Cardiac muscle cell (in vitro differentiated cells and primary cell): Measurements from ENCODE around the gene GNAL. TPM values are rescaled to one million over a fixed set of nuclear protein-coding genes. Genes with fewer than 3 reads are reported as not detected.

Source experiments
- DNase-seq, 2 donors: peaks; one replicate each; pipeline versions ENCODE4 v3.0.0 to v3.0.0-alpha.2; 2010 to 2017; ENCODE audit warnings: low read depth in 1 of 2, low spot score in 1 of 2
- H3K27ac ChIP-seq: fragments of 200-600 bp; sonication (generic); 2 replicates; pipeline ENCODE4 v1.5.1; 2016
- H3K27me3 ChIP-seq: fragments of 200-600 bp; sonication (generic); 2 replicates; pipeline ENCODE4 v1.6.0; 2016; ENCODE audit warnings: control low read depth
- H3K36me3 ChIP-seq: fragments of 200-600 bp; sonication (generic); 2 replicates; pipeline ENCODE4 v1.5.1; 2016; ENCODE audit warnings: control low read depth
- H3K4me1 ChIP-seq: fragments of 200-600 bp; sonication (generic); 2 replicates; pipeline ENCODE4 v1.8.1; 2017; ENCODE audit warnings: low read depth, mild to moderate bottlenecking, mixed run types
- H3K4me3 ChIP-seq: fragments of 200-600 bp; sonication (generic); 2 replicates; pipeline ENCODE4 v1.5.1; 2016; ENCODE audit warnings: mild to moderate bottlenecking
- H3K9me3 ChIP-seq: fragments of 200-600 bp; sonication (generic); 2 replicates; pipeline ENCODE4 v1.5.1; 2017; ENCODE audit warnings: low read depth, mild to moderate bottlenecking, control low read depth
- CTCF ChIP-seq: IDR thresholded peaks from 2 replicates; pipeline ENCODE4 v1.5.1; 2012; ENCODE audit warnings: low read depth, mild to moderate bottlenecking, low read length
- polyA plus RNA-seq: library from polyadenylated mRNA; unstranded; fragments of >200 nt; fragmentation: Nextera tagmentation; extraction: Ambion mirVana; gene quantifications from 2 replicates; pipeline ENCODE4 v1.2.1, GENCODE V29; 2016
- total RNA-seq: library from RNA; depleted of rRNA; stranded (reverse); fragments of >200 nt; gene quantifications from 2 replicates; pipeline ENCODE4 v1.2.3, GENCODE V29; 2016

The GNAL gene
- total and polyA plus RNA-seq, 2 experiments from 2014 or later = 10.4 to 10.6 TPM

GRCh38 chr18:11873670-11874340 lies 184.7 kb downstream of the GNAL start:
- no peaks in the 10 kb centered on the region for H3K9me3 ChIP-seq
- no peak for DNase-seq
- no peaks in the 10 kb centered on the region for H3K4me1 ChIP-seq
- H3K4me3 ChIP-seq = no peak overlapping the region
- TF ChIP-seq CTCF = no peak
- H3K27me3 ChIP-seq = no peaks in the 10 kb centered on the region
- no peak overlapping the region for H3K27ac ChIP-seq
- H3K36me3 ChIP-seq = no peaks in the 10 kb centered on the region

- no peaks in the 10 kb centered on the region for H3K9me3 ChIP-seq
- DNase-seq = no peak
- no peak for TF ChIP-seq CTCF
Measured at GRCh38 chr18:11874676-11875075, 185.6 kb downstream of the GNAL start.

GRCh38 chr18:11877497-11878135 lies 188.6 kb downstream of the GNAL start:
- TF ChIP-seq CTCF = no peak
- no peak overlapping the region for H3K27ac ChIP-seq
- no peaks in the 10 kb centered on the region for H3K4me1 ChIP-seq
- H3K9me3 ChIP-seq = no peaks in the 10 kb centered on the region
- H3K4me3 ChIP-seq = no peak overlapping the region
- no peak for DNase-seq
- H3K27me3 ChIP-seq = no peaks in the 10 kb centered on the region
- no peaks in the 10 kb centered on the region for H3K36me3 ChIP-seq

More at GRCh38 chr18:11874676-11875075, 185.6 kb downstream of the GNAL start:
- Histone ChIP-seq H3K4me3 (no peak overlapping the region), H3K27me3 (no peaks in the 10 kb centered on the region), H3K4me1 (no peaks in the 10 kb centered on the region), H3K27ac (no peak overlapping the region), H3K36me3 (no peaks in the 10 kb centered on the region)

- Histone ChIP-seq H3K27ac (peak overlapping the region; percentile 61), H3K4me1 (no peaks in the 10 kb centered on the region), H3K9me3 (no peaks in the 10 kb centered on the region), H3K27me3 (no peaks in the 10 kb centered on the region), H3K36me3 (peaks cover 4% of the 10 kb centered on the region), H3K4me3 (no peak overlapping the region)
- peak in 1 of 2 donors; percentile 49 for DNase-seq
- no peak for TF ChIP-seq CTCF
Measured at GRCh38 chr18:11880586-11881304, 191.7 kb downstream of the GNAL start.

- Histone ChIP-seq H3K27ac (no peak overlapping the region), H3K27me3 (no peaks in the 10 kb centered on the region), H3K9me3 (no peaks in the 10 kb centered on the region), H3K4me3 (no peak overlapping the region), H3K36me3 (peaks cover 4% of the 10 kb centered on the region), H3K4me1 (no peaks in the 10 kb centered on the region)
- no peak for DNase-seq
- no peak for TF ChIP-seq CTCF
Measured at GRCh38 chr18:11882636-11883035, 193.6 kb downstream of the GNAL start.
